ENCODE data around the gene CAMTA1. TPM values are rescaled to one million over a fixed set of nuclear protein-coding genes. Genes with fewer than 3 reads are reported as not detected.

Gene CAMTA1
- total RNA-seq, 1 donor from 2014 or later = 47.9 TPM

DNA sequence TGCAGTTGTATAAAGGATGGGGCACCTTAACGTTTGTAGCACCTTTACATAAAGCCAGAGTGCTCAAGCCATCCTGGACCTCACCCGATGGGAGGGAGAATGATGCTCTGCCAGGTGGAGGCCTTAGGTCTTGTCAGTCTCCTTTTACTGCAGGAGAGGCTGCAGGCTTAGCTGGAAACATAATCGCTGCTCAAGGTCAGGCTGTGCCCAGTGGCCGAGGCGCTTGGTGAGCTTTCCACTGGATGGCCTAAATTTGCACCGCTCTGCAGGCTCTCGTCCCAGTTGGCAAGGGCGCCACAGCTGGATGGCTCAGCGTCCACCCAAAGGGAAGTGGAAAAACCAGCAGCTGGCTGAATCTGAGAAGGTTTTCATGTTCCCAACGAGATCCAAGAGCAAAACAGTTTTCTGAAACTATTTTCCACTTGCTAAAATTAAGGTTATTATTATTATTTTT is 438.9 kb downstream of the CAMTA1 start:
- DNase-seq (no peak), ATAC-seq (no peak)
- Histone ChIP-seq H3K36me3 (no peaks in the 10 kb centered on the region), H3K4me1 (no peaks in the 10 kb centered on the region), H3K27ac (no peak overlapping the region), H3K4me3 (no peak overlapping the region), H3K27me3 (ENCODE audit: low read depth) (no peaks in the 10 kb centered on the region), H3K9me3 (no peaks in the 10 kb centered on the region)
- intact Hi-C loops (cut with DNase I) = no loop called here
- TF ChIP-seq, protein P1, sequence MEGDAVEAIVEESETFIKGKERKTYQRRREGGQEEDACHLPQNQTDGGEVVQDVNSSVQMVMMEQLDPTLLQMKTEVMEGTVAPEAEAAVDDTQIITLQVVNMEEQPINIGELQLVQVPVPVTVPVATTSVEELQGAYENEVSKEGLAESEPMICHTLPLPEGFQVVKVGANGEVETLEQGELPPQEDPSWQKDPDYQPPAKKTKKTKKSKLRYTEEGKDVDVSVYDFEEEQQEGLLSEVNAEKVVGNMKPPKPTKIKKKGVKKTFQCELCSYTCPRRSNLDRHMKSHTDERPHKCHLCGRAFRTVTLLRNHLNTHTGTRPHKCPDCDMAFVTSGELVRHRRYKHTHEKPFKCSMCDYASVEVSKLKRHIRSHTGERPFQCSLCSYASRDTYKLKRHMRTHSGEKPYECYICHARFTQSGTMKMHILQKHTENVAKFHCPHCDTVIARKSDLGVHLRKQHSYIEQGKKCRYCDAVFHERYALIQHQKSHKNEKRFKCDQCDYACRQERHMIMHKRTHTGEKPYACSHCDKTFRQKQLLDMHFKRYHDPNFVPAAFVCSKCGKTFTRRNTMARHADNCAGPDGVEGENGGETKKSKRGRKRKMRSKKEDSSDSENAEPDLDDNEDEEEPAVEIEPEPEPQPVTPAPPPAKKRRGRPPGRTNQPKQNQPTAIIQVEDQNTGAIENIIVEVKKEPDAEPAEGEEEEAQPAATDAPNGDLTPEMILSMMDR (IDR thresholded peaks at IDR 0.05) = no peak

DNA sequence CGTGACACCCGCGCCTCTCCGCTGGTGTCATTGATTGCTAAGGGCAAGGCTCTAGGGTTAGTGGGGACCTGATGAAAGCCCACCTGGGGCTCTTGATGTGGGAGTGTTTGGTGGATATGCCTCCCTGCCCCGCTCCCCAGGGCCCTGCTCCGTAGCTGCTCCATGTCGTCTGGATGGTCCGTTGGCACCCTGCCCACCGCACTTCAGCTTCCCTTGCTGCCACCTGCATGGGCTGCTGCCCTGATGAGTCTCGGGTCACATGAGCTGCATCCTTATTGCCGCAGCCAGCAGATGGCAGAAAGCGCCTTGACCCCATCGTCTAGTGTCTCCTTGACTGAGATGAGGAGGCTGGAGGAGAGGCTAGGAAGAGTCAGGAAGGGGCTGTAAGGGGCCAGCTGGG is 439.4 kb downstream of the CAMTA1 start:
- Histone ChIP-seq H3K27ac (no peak overlapping the region), H3K27me3 (ENCODE audit: low read depth) (no peaks in the 10 kb centered on the region), H3K4me3 (no peak overlapping the region), H3K9me3 (no peaks in the 10 kb centered on the region), H3K36me3 (no peaks in the 10 kb centered on the region), H3K4me1 (no peaks in the 10 kb centered on the region)
- intact Hi-C loops (cut with DNase I) = no loop called here
- TF ChIP-seq, protein P1 (IDR thresholded peaks at IDR 0.05) = no peak
- ATAC-seq (no peak), DNase-seq (no peak)

GRCh38 chr1:7225711-7226505 is 440.7 kb downstream of the CAMTA1 start:
- no peaks in the 10 kb centered on the region for H3K27me3 ChIP-seq (ENCODE audit: low read depth)
- H3K4me3 ChIP-seq = no peak overlapping the region
- H3K36me3 ChIP-seq = no peaks in the 10 kb centered on the region
- no peak for ATAC-seq
- no peak for DNase-seq
- intact Hi-C loops (cut with DNase I) = no loop called here
- TF ChIP-seq, protein P1 (IDR thresholded peaks at IDR 0.05) = no peak
- H3K9me3 ChIP-seq = no peaks in the 10 kb centered on the region
- H3K27ac ChIP-seq = no peak overlapping the region
- no peaks in the 10 kb centered on the region for H3K4me1 ChIP-seq

DNA sequence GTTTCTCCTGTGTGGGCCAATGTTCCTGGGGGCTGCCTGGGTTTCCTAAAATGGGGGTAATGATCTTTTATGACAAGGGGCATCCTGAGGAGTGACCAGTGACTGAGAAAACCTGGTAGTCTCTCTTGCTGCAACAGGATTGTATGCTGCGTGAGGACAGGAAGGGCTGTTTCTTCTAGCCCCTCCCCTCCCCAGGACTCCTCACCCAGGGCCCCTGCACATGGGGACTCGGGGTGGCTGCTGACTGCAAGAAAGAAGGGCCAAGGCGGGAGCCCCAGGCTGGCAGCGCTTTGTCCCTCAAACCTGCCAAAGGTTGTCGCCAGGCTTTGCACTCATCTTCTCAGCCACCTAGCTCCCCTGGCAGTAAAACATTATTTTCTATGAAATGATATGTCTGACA is 442.4 kb downstream of the CAMTA1 start:
- intact Hi-C loops (cut with DNase I) = no loop called here
- Histone ChIP-seq H3K36me3 (no peaks in the 10 kb centered on the region), H3K27me3 (ENCODE audit: low read depth) (no peaks in the 10 kb centered on the region), H3K4me1 (no peaks in the 10 kb centered on the region), H3K27ac (no peak overlapping the region), H3K4me3 (no peak overlapping the region), H3K9me3 (no peaks in the 10 kb centered on the region)
- TF ChIP-seq, protein P1 (IDR thresholded peaks at IDR 0.05) = no peak
- DNase-seq = no peak
- no peak for ATAC-seq

- no peak for DNase-seq
- no peaks in the 10 kb centered on the region for H3K9me3 ChIP-seq
- H3K27ac ChIP-seq = no peak overlapping the region
- H3K27me3 ChIP-seq (ENCODE audit: low read depth) = no peaks in the 10 kb centered on the region
- no peaks in the 10 kb centered on the region for H3K36me3 ChIP-seq
- no peak overlapping the region for H3K4me3 ChIP-seq
- TF ChIP-seq, protein P1 (IDR thresholded peaks at IDR 0.05) = no peak
- no peaks in the 10 kb centered on the region for H3K4me1 ChIP-seq
- ATAC-seq = no peak
- intact Hi-C loops (cut with DNase I) = no loop called here
Observed at GRCh38 chr1:7228252-7228961, 443.2 kb downstream of the CAMTA1 start.

Measured in lower lobe of right lung (tissue), 2 donors.